Measurements from ENCODE around the gene EGFLAM.

DNA sequence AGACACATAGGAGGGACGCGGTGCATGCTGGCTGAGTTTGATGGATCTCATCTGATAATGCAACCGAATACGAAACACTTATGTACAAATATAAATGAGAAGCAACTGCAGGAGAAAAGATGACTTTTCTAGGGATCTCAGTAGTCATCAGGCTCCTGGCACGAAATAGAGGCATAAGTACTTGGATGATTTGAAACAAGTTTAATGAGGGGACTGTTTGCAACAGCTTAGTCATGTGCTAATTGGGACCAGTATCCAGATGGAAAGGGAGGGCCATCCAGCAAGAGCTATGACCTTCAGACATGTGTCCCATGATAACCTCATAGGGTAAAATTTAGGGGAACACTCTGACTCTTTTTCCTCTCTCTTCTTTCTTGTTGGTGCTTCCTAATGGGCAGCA lies 123.0 kb downstream of the EGFLAM start:
- TF ChIP-seq, protein P1, sequence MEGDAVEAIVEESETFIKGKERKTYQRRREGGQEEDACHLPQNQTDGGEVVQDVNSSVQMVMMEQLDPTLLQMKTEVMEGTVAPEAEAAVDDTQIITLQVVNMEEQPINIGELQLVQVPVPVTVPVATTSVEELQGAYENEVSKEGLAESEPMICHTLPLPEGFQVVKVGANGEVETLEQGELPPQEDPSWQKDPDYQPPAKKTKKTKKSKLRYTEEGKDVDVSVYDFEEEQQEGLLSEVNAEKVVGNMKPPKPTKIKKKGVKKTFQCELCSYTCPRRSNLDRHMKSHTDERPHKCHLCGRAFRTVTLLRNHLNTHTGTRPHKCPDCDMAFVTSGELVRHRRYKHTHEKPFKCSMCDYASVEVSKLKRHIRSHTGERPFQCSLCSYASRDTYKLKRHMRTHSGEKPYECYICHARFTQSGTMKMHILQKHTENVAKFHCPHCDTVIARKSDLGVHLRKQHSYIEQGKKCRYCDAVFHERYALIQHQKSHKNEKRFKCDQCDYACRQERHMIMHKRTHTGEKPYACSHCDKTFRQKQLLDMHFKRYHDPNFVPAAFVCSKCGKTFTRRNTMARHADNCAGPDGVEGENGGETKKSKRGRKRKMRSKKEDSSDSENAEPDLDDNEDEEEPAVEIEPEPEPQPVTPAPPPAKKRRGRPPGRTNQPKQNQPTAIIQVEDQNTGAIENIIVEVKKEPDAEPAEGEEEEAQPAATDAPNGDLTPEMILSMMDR (IDR thresholded peaks at IDR 0.05 in 2 of 3, conservative IDR thresholded peaks at IDR 0.05 in 1 of 3; ENCODE audit: insufficient read depth in 2 of 3, low read depth in 1 of 3, low read length in 3 of 3), result no peak
- TF ChIP-seq JUNB (CRISPR knock-in tag; conservative IDR thresholded peaks at IDR 0.05) (no peak), TBP (optimal IDR thresholded peaks at IDR 0.05; ENCODE audit: low read depth, low read length) (no peak), HDAC1 (IDR thresholded peaks at IDR 0.05) (no peak), HMGN3 (IDR thresholded peaks at IDR 0.05; ENCODE audit: borderline replicate concordance, extremely low read depth, insufficient read length, low read depth, low read length) (no peak), POLR3A (IDR thresholded peaks at IDR 0.05; ENCODE audit: borderline replicate concordance, extremely low read depth, insufficient read depth, insufficient read length) (no peak), TCF7L2 (IDR thresholded peaks at IDR 0.05; ENCODE audit: low read depth, low read length) (no peak), BACH1 (tag; IDR thresholded peaks at IDR 0.05) (no peak), ZNF175 (CRISPR knock-in tag; IDR thresholded peaks at IDR 0.05; ENCODE audit: low read depth) (no peak), RAD21 (CRISPR knock-in tag; conservative IDR thresholded peaks at IDR 0.05 in 1 of 2, IDR thresholded peaks at IDR 0.05 in 1 of 2) (no peak)
- TF ChIP-seq, protein P2, sequence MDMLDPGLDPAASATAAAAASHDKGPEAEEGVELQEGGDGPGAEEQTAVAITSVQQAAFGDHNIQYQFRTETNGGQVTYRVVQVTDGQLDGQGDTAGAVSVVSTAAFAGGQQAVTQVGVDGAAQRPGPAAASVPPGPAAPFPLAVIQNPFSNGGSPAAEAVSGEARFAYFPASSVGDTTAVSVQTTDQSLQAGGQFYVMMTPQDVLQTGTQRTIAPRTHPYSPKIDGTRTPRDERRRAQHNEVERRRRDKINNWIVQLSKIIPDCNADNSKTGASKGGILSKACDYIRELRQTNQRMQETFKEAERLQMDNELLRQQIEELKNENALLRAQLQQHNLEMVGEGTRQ (CRISPR knock-in tag; IDR thresholded peaks at IDR 0.05), result no peak

Measured in K562 (cell line).